Fibroblast of mammary gland (primary cell): Measurements from ENCODE around the gene IL32.

Experiments used
- DNase-seq: peaks from one replicate; pipeline ENCODE4 v3.0.0-alpha.2; 2010; ENCODE audit warnings: low read depth
- H3K4me3 ChIP-seq: 2 replicates; pipeline ENCODE4 v1.5.1; 2011; ENCODE audit warnings: low read depth, mild to moderate bottlenecking, low read length, moderate library complexity; ENCODE audit not compliant: control insufficient read depth
- CTCF ChIP-seq: conservative IDR thresholded peaks from 2 replicates; pipeline ENCODE4 v1.5.1; 2011; ENCODE audit warnings: low read depth, low read length, inconsistent platforms; ENCODE audit not compliant: control insufficient read depth, insufficient read depth

IL32 gene

GRCh38 chr16:3025032-3026002, 40.1 kb upstream of the IL32 start:
- TF ChIP-seq CTCF = no peak
- no peak for DNase-seq
- H3K4me3 ChIP-seq = no peak overlapping the region

DNA sequence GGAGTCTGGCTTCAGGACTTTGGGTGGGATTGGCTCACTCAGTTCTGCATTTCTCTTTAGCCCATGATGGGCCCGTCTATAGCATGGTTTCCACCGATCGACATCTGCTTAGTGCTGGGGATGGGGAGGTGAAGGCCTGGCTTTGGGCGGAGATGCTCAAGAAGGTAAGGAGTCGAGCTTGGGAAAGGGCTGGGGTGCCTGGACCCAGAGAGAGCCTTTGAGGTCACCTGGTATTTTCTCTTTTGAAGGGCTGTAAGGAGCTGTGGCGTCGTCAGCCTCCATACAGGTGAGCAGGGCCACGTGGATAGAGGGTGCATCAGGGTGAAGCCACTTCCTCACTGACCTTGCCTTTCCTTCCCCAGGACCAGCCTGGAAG, 39.4 kb upstream of the IL32 start:
- no peak overlapping the region for H3K4me3 ChIP-seq
- no peak for DNase-seq
- TF ChIP-seq CTCF = no peak

DNA sequence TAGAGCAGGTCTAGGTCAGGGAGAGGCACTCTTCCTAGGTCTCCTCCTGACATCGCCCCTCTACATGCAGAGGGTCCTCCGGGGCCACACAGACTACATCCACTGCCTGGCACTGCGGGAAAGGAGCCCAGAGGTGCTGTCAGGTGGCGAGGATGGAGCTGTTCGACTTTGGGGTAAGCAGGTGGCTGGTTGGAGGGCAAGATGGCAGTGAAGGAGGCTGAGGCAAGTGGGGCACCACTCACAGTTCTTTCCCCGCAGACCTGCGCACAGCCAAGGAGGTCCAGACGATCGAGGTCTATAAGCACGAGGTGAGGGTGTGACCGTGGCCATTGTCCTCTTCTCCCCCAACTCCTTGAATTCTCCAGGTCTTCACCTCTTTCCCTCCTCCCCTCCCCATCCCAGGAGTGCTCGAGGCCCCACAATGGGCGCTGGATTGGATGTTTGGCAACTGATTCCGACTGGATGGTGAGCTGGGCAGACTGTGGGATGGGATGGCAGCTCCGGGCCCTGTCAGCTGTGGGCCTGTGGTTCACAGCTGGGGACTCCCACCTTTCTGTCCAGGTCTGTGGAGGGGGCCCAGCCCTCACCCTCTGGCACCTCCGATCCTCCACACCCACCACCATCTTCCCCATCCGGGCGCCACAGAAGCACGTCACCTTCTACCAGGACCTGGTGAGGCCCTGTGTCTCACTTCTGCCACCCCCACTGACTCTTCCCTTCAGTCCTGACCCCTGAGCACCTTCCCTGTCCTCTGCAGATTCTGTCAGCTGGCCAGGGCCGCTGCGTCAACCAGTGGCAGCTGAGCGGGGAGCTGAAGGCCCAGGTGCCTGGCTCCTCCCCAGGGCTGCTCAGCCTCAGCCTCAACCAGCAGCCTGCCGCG, 38.6 kb upstream of the IL32 start:
- H3K4me3 ChIP-seq = no peak overlapping the region
- no peak for TF ChIP-seq CTCF

GRCh38 chr16:3027489-3027795, 38.0 kb upstream of the IL32 start:
- no peak overlapping the region for H3K4me3 ChIP-seq
- DNase-seq = no peak
- no peak for TF ChIP-seq CTCF

More for the DNA sequence above, 38.6 kb upstream of the IL32 start:
- no peak for DNase-seq

DNA sequence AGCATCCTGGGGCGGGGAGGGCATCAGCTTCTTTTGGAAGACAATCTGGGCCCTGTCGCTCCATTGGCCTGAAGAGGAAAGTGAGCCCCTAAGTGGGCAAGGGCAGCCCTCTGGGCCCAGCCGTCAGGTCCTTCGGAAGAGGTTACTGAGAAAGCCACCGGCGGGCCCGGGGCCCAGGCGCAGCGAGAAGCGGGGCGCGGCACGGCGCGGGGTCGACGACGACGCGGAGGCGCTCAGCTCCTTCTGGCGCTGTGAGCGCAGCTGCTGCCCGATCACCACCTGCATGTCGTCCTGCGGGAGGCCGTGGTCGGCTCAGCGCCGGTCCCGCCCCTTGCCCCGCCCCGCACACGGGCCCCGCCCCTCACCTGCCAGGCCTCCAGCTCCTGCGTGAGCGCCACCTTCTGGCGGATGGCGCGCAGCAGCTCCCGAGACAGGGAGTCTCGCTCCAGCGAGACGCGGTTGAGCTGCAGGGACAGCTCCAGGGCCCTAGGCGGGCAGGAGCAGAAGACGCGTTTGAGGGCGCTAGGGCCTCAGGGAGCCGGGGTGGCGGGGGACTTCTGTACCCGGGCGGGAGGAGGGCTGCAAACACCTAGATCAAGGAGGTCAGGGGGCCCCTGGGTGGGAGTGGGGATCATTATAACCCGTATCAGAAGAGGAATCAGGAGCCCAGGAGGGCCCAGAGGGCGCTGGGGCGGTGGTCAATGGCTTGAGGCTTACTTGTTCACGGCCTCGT, 37.3 kb upstream of the IL32 start:
- DNase-seq = peak; percentile 51
- H3K4me3 ChIP-seq = no peak overlapping the region

More for the DNA sequence above, 37.3 kb upstream of the IL32 start:
- peak; percentile 44 for TF ChIP-seq CTCF
